ENCODE results near the gene LRPAP1.
"Not testable (repeated sequence)": the region's sequence is repeated elsewhere in the genome, so short reads cannot be mapped to it uniquely, and the experiment has no call there.

The LRPAP1 gene

DNA sequence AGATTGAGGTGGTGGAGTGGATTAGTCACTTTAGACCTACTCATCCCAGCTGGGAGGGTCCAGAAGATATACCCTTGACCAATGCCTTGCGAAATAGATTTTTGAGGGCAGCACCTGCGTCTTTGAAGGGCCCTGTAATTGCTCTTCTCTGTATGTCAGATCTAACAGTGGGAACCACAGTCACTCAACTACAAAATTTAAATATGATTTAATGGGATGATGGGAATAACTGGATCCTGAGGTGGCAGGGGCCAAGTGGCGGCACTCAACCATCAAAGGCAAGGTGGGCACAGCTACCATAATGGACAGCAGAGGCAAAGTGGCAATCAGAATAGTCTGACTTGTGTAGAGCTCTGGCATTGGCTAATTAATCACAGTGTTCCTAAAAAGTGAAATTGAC is 76.6 kb downstream of the LRPAP1 start:
- not testable (repeated sequence) for DNase-seq

Measured in NCI-H2029 (cell line).